ENCODE data around the gene HOXC5. TPM values are rescaled to one million over a fixed set of nuclear protein-coding genes. Genes with fewer than 3 reads are reported as not detected.

The HOXC5 gene
- total RNA-seq, 4 donors from 2014 or later: 1.4 to 2.7 (median 1.7) TPM

- Histone ChIP-seq H3K27ac (peak overlapping the region; percentile 86 to 99 (median 94)), H3K36me3 (peaks cover 0 to 4% (median 0%) of the 10 kb centered on the region in 3 donors), H3K4me1 (peaks cover 0 to 90% (median 18%) of the 10 kb centered on the region in 4 donors), H3K4me3 (peak overlapping the region in 3 of 4 donors; percentile 57 to 83 (median 64)), H3K27me3 (peaks cover 0 to 76% of the 10 kb centered on the region in 2 donors), H3K9me3 (no peaks in the 10 kb centered on the region)
- WGBS, 2 donors: 26 to 27% methylated on average over 11 of the region's 11 CpGs
- TF ChIP-seq EP300 (IDR thresholded peaks at IDR 0.05) (no peak), POLR2A (IDR thresholded peaks at IDR 0.05) (no peak)
- TF ChIP-seq, protein P1, sequence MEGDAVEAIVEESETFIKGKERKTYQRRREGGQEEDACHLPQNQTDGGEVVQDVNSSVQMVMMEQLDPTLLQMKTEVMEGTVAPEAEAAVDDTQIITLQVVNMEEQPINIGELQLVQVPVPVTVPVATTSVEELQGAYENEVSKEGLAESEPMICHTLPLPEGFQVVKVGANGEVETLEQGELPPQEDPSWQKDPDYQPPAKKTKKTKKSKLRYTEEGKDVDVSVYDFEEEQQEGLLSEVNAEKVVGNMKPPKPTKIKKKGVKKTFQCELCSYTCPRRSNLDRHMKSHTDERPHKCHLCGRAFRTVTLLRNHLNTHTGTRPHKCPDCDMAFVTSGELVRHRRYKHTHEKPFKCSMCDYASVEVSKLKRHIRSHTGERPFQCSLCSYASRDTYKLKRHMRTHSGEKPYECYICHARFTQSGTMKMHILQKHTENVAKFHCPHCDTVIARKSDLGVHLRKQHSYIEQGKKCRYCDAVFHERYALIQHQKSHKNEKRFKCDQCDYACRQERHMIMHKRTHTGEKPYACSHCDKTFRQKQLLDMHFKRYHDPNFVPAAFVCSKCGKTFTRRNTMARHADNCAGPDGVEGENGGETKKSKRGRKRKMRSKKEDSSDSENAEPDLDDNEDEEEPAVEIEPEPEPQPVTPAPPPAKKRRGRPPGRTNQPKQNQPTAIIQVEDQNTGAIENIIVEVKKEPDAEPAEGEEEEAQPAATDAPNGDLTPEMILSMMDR (IDR thresholded peaks at IDR 0.05): no peak
- no peak for DNase-seq (ENCODE audit: low spot score in 2 of 2)
Measured at GRCh38 chr12:53998110-53998899, 34.5 kb upstream of the HOXC5 start.

GRCh38 chr12:53998900-53999236, 34.0 kb upstream of the HOXC5 start:
- DNase-seq (ENCODE audit: low spot score in 2 of 2): no peak
- peaks cover 0 to 74% of the 10 kb centered on the region in 2 donors for H3K27me3 ChIP-seq
- no peaks in the 10 kb centered on the region for H3K9me3 ChIP-seq
- TF ChIP-seq POLR2A (IDR thresholded peaks at IDR 0.05) (no peak), EP300 (IDR thresholded peaks at IDR 0.05) (no peak)
- TF ChIP-seq, protein P1 (IDR thresholded peaks at IDR 0.05): no peak
- peaks cover 0 to 95% (median 18%) of the 10 kb centered on the region in 4 donors for H3K4me1 ChIP-seq
- H3K27ac ChIP-seq: peak overlapping the region; percentile 86 to 99 (median 94)
- 7 to 9% methylated on average over 13 of the region's 13 CpGs for WGBS, 2 donors
- peaks cover 0 to 4% (median 0%) of the 10 kb centered on the region in 3 donors for H3K36me3 ChIP-seq
- H3K4me3 ChIP-seq: peak overlapping the region; percentile 51 to 83 (median 60)

- Histone ChIP-seq H3K4me3 (peak overlapping the region; percentile 51 to 83 (median 60)), H3K9me3 (no peaks in the 10 kb centered on the region), H3K27ac (peak overlapping the region; percentile 86 to 99 (median 94)), H3K4me1 (peaks cover 0 to 95% (median 13%) of the 10 kb centered on the region in 4 donors), H3K27me3 (peaks cover 0 to 67% of the 10 kb centered on the region in 2 donors), H3K36me3 (peaks cover 0 to 4% (median 0%) of the 10 kb centered on the region in 3 donors)
- 2% methylated on average over 34 to 35 of the region's 35 CpGs for WGBS, 2 donors
- DNase-seq (ENCODE audit: low spot score in 2 of 2): peak in 1 of 2 donors; percentile 84
- TF ChIP-seq, protein P1 (IDR thresholded peaks at IDR 0.05): no peak
- peak in 1 of 2 donors; percentile 61 for TF ChIP-seq EP300 (IDR thresholded peaks at IDR 0.05)
Measured at GRCh38 chr12:53999559-54000115, 33.2 kb upstream of the HOXC5 start.

DNA sequence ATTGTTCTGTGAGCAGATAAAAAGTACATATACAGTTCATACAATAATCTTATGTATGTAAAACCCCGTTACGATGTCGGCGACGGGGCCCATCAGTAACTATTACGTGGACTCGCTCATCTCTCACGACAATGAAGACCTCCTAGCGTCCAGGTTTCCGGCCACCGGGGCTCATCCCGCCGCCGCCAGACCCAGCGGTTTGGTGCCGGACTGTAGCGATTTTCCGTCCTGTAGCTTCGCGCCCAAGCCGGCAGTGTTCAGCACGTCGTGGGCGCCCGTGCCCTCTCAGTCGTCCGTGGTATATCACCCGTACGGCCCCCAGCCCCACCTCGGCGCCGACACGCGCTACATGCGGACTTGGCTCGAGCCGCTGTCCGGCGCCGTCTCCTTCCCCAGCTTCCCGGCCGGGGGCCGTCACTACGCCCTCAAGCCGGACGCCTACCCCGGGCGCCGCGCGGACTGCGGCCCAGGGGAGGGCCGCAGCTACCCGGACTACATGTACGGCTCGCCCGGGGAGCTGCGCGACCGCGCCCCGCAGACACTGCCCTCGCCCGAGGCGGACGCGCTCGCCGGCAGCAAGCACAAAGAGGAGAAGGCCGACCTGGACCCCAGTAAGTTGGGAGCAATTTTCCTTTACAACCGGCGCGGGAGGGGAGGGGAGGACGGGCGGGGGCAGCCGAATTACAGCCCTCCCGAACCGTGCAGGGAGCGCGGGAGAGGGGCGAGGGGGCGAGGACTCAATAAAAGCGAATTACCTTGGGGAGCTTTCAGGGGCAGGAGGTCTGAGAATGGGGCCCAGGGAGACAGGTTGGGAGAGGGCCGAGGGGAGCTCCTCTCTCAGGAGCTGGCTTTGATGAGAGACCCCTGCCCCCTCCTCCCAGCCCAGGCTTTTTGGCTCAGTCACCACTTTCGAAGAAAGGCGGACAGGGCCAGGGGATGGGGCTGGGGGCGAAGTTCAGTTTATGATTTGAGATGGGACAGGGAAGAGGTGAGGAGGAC, 32.4 kb upstream of the HOXC5 start, which contains the start of gene HOXC9:
Gene HOXC9 (plus strand): TSS at position 46 of the 999 bp plus-strand sequence. CDS start 28 bp downstream, at position 74.
- peaks cover 0 to 65% of the 10 kb centered on the region in 2 donors for H3K27me3 ChIP-seq
- no peak for TF ChIP-seq POLR2A (IDR thresholded peaks at IDR 0.05)
- peak in 1 of 2 donors; percentile 42 for TF ChIP-seq EP300 (IDR thresholded peaks at IDR 0.05)
- TF ChIP-seq, protein P1 (IDR thresholded peaks at IDR 0.05): peak in 1 of 5 experiments; percentile 12
- 2 to 4% methylated on average over 64 to 68 of the region's 87 CpGs for WGBS, 2 donors
- no peak for DNase-seq (ENCODE audit: low spot score in 2 of 2)
- peak within 1 kb of the TSS; percentile 51 to 83 (median 60) for H3K4me3 ChIP-seq
- H3K27ac ChIP-seq: peak within 1 kb of the TSS; percentile 86 to 99 (median 94)
- H3K9me3 ChIP-seq: no peaks in the 10 kb centered on the region
- H3K36me3 ChIP-seq: peaks cover 0 to 4% (median 0%) of the 10 kb centered on the region in 3 donors
- peaks cover 0 to 90% (median 12%) of the 10 kb centered on the region in 4 donors for H3K4me1 ChIP-seq
